PFSK-1 (cell line): Measurements from ENCODE around the gene CPA2.

Experiments used
- FOXP2 ChIP-seq: optimal IDR thresholded peaks from 2 replicates; pipeline ENCODE3; 2011; ENCODE audit warnings: borderline replicate concordance, control low read depth, inconsistent platforms; ENCODE audit not compliant: insufficient read depth; ENCODE audit errors: extremely low read length, extremely low read depth
- POLR2AphosphoS5 ChIP-seq: IDR thresholded peaks from 2 replicates; pipeline ENCODE4 v1.6.1; 2012; ENCODE audit warnings: low read depth, mild to moderate bottlenecking, control low read depth, low read length, moderate library complexity
- REST ChIP-seq, 2 experiments: IDR thresholded peaks; 2 replicates each; pipeline versions ENCODE4 v1.6.1 to v1.8.0; 2011 to 2012; ENCODE audit warnings: low read depth in 2 of 2, low read length in 2 of 2, control low read depth in 1 of 2, inconsistent platforms in 1 of 2, mild to moderate bottlenecking in 1 of 2, moderate library complexity in 1 of 2; ENCODE audit not compliant: insufficient read depth in 1 of 2
- SIN3A ChIP-seq: IDR thresholded peaks from 2 replicates; pipeline ENCODE4 v1.6.1; 2012; ENCODE audit warnings: mild to moderate bottlenecking, low read length, moderate library complexity, borderline replicate concordance; ENCODE audit not compliant: insufficient read depth
- TAF1 ChIP-seq: IDR thresholded peaks from 2 replicates; pipeline ENCODE4 v1.6.1; 2012; ENCODE audit warnings: low read length, control low read depth, borderline replicate concordance; ENCODE audit not compliant: insufficient read depth

DNA sequence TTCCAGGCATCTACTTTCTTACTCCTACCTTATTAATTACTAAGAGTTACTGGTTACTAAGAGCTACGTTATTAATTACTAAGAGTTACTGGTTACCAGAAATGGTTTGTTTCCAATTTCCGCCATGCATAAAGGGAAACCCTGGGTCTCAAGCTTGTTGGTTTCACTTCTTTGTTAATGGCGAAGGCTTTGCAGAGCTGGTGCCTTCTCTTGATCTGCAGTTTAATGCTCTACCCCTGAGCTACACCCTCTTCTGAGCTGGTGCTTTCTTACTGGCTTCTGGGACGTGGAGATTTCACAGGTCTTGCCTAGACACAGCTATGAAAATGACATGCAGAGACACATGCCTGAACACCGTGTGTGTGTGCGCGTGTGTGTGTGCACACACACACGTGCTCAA, 26.9 kb downstream of the CPA2 start:
- TF ChIP-seq TAF1 (no peak), POLR2AphosphoS5 (no peak), SIN3A (no peak), REST (IDR thresholded peaks at IDR 0.05; ENCODE audit: insufficient read depth in 1 of 2, low read depth in 2 of 2, low read length in 2 of 2) (no peak), FOXP2 (no peak)
